MCF 10A (cell line): ENCODE results near the gene ASTN1. TPM values are rescaled to one million over a fixed set of nuclear protein-coding genes. Genes with fewer than 3 reads are reported as not detected.

Experiments used
- BruUV-seq: library from RNA; stranded (reverse); fragments of 400-500 nt; replicated peaks from 2 replicates; lab custom pipeline; 2021; lab: Mats Ljungman, UMichigan
- CTCF ChIA-PET: fragments of 300-600 bp; sonication (Branson Sonifier 250); formaldehyde crosslinking; extraction: SDS; loops from one replicate; lab custom pipeline; 2021; ENCODE audit warnings: antibody characterized with exemption, inconsistent platforms; lab: Yijun Ruan, JAX
- POLR2A ChIA-PET: fragments of 300-600, 350-650 bp; sonication (Branson Sonifier 250); formaldehyde crosslinking; extraction: SDS; loops from one replicate; lab custom pipeline; 2020; ENCODE audit warnings: antibody characterized with exemption, inconsistent platforms; lab: Yijun Ruan, JAX
- DNase-seq: peaks from one replicate; pipeline ENCODE4 v3.0.0-alpha.2; 2018; ENCODE audit not compliant: unreplicated experiment
- H3K27ac Mint-ChIP-seq: one replicate; pipeline ENCODE4 v1.8.0; 2022; ENCODE audit warnings: mild to moderate bottlenecking, low read depth, mixed read lengths; ENCODE audit not compliant: unreplicated experiment
- H3K27me3 Mint-ChIP-seq: one replicate; pipeline ENCODE4 v1.8.0; 2022; ENCODE audit warnings: mixed read lengths; ENCODE audit not compliant: insufficient read depth, unreplicated experiment
- H3K36me3 Mint-ChIP-seq: one replicate; pipeline ENCODE4 v1.8.0; 2022; ENCODE audit warnings: mild to moderate bottlenecking, moderate library complexity, mixed read lengths; ENCODE audit not compliant: insufficient read depth, unreplicated experiment
- H3K4me1 Mint-ChIP-seq: one replicate; pipeline ENCODE4 v1.8.0; 2022; ENCODE audit warnings: mixed read lengths; ENCODE audit not compliant: insufficient read depth, unreplicated experiment
- H3K4me3 Mint-ChIP-seq: one replicate; pipeline ENCODE4 v1.8.0; 2022; ENCODE audit warnings: mild to moderate bottlenecking, moderate library complexity, mixed read lengths; ENCODE audit not compliant: unreplicated experiment
- H3K9me3 Mint-ChIP-seq: one replicate; pipeline ENCODE4 v1.8.0; 2022; ENCODE audit warnings: mixed read lengths; ENCODE audit not compliant: unreplicated experiment
- CTCF ChIP-seq: fragments of 200-600 bp; IDR thresholded peaks from one replicate; pipeline ENCODE4 v1.8.0; 2022; ENCODE audit warnings: antibody characterized with exemption, mild to moderate bottlenecking; ENCODE audit not compliant: unreplicated experiment
- intact Hi-C: fragments of 100-400 bp; cut with micrococcal nuclease; formaldehyde crosslinking; loops from 2 replicates; pipeline ENCODE4 v1.14.1; 2022
- total RNA-seq: library from RNA; stranded (reverse); gene quantifications from 2 replicates; pipeline ENCODE4 v1.2.3, GENCODE V29; 2022

ASTN1 gene
- total RNA-seq, 1 experiment from 2014 or later = not detected

GRCh38 chr1:177172866-177173265 is 8.4 kb upstream of the ASTN1 start:
- ChIA-PET CTCF (interaction anchor here (0.6 to 1.4 kb wide), 7 partner anchors 9 to 867 kb away, joined by 3 to 6 read pairs (median 3); no protein-coding TSS in a partner anchor), POLR2A (no interaction called here)
- intact Hi-C loops = no loop called here
- TF ChIP-seq CTCF = no peak
- Mint-ChIP-seq H3K4me1 (no peaks in the 10 kb centered on the region), H3K27ac (no peak overlapping the region), H3K27me3 (peaks cover 47% of the 10 kb centered on the region), H3K9me3 (no peaks in the 10 kb centered on the region), H3K36me3 (no peaks in the 10 kb centered on the region), H3K4me3 (no peak overlapping the region)
- BruUV-seq = no TSS peak
- DNase-seq = no peak

GRCh38 chr1:177172272-177172671 is 7.8 kb upstream of the ASTN1 start:
- H3K9me3 Mint-ChIP-seq = no peaks in the 10 kb centered on the region
- intact Hi-C loops = no loop called here

GRCh38 chr1:177171536-177172123 is 7.1 kb upstream of the ASTN1 start:
- intact Hi-C loops = no loop called here
- no peaks in the 10 kb centered on the region for H3K36me3 Mint-ChIP-seq
- no peaks in the 10 kb centered on the region for H3K9me3 Mint-ChIP-seq
- CTCF ChIA-PET = interaction anchor here (0.6 to 1.3 kb wide), 3 partner anchors 12 to 757 kb away, joined by 3 to 5 read pairs (median 4); no protein-coding TSS in a partner anchor
- H3K4me1 Mint-ChIP-seq = no peaks in the 10 kb centered on the region
- POLR2A ChIA-PET = no interaction called here
- peaks cover 35% of the 10 kb centered on the region for H3K27me3 Mint-ChIP-seq
- no TSS peak for BruUV-seq
- DNase-seq = peak; percentile 18
- TF ChIP-seq CTCF = no peak
- no peak overlapping the region for H3K4me3 Mint-ChIP-seq
- no peak overlapping the region for H3K27ac Mint-ChIP-seq

More at GRCh38 chr1:177172272-177172671, 7.8 kb upstream of the ASTN1 start:
- H3K36me3 Mint-ChIP-seq = no peaks in the 10 kb centered on the region
- BruUV-seq = no TSS peak
- H3K27ac Mint-ChIP-seq = no peak overlapping the region
- ChIA-PET POLR2A (no interaction called here), CTCF (interaction anchor here (0.6 to 1.4 kb wide), 9 partner anchors 10 to 757 kb away, joined by 3 to 6 read pairs (median 3); no protein-coding TSS in a partner anchor)
- H3K4me1 Mint-ChIP-seq = no peaks in the 10 kb centered on the region
- no peak for DNase-seq
- H3K27me3 Mint-ChIP-seq = peaks cover 41% of the 10 kb centered on the region
- no peak overlapping the region for H3K4me3 Mint-ChIP-seq
- no peak for TF ChIP-seq CTCF

GRCh38 chr1:177170756-177171535 is 6.4 kb upstream of the ASTN1 start, which contains the start of gene BRINP2:
Gene BRINP2 (plus strand): TSS chr1:177170958. CDS start chr1:177229877, 58,919 bp downstream.
- no peaks in the 10 kb centered on the region for H3K36me3 Mint-ChIP-seq
- CTCF ChIA-PET = interaction anchor here (1.1 kb wide), 1 partner anchor 273 kb away, joined by 5 read pairs; no protein-coding TSS in a partner anchor
- DNase-seq = peak; percentile 43
- POLR2A ChIA-PET = no interaction called here
- H3K9me3 Mint-ChIP-seq = no peaks in the 10 kb centered on the region
- no peak for TF ChIP-seq CTCF
- no peak within 1 kb of the TSS for H3K4me3 Mint-ChIP-seq
- BruUV-seq = no TSS peak
- peaks cover 30% of the 10 kb centered on the region for H3K27me3 Mint-ChIP-seq
- intact Hi-C loops = no loop called here
- no peak within 1 kb of the TSS for H3K27ac Mint-ChIP-seq
- no peaks in the 10 kb centered on the region for H3K4me1 Mint-ChIP-seq
